GM19099 (cell line): ENCODE data around the gene ADAMTS9.

Source experiments
- POLR2A ChIP-seq: IDR thresholded peaks from 3 replicates; pipeline ENCODE4 v1.6.1; 2011; ENCODE audit warnings: low read depth; ENCODE audit not compliant: insufficient read length; ENCODE audit errors: extremely low read depth

The ADAMTS9 gene

DNA sequence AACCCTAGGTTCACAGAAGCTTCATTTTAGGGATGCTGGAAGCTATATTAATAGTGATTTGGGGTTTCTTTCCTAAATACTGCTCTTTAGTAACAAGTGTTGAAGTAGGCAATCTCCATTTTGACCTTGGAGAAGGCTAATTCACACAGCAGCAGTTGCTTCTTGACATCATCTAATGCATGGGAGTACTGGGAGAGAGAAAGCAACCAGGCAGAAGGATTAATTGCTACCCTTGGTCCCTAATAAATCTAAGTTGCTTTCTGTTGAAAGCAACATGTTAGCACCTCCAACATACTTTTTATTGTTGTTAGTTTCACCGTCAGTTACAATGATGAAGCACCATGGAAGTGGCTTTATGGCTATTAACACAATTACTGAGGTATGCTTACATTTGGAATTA is 96.2 kb downstream of the ADAMTS9 start:
- no peak for TF ChIP-seq POLR2A

DNA sequence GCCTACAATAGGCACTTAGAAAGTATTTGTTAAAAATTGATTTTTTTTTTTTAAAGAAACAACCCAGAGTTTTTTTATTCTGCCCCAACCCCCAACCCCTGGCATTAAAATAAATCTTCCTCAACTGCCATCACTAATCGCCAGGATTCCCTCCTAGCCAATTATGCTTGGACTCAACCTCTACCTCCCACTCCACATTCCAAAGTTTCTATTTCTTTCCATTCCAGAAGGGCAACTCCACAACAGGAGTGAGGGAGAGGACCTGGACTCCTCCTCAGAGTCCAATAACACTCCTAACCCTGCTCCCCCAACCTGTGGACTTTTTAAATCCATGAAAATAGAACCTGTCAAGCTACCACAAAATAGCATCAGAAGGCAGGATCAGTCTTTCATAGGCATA is 99.4 kb downstream of the ADAMTS9 start:
- TF ChIP-seq POLR2A = no peak

DNA sequence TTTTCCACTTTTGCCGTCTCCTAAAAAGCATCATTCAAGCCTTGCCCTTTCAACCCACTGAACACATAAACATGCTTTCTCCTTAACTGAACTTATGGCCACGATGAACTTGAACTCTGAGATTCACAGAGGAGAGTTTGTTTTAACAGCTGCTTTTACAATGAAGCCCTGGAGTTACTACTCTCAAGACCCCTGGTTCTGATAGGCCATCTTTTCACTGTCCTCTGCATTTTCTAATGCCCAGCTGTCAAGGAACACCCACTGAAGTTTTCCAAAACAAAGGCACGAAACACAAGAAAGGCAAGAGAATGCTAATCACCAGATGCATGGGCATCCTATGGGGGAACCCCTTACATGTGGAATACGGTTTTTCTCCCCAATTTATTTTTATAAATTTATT is 100.8 kb downstream of the ADAMTS9 start:
- no peak for TF ChIP-seq POLR2A

DNA sequence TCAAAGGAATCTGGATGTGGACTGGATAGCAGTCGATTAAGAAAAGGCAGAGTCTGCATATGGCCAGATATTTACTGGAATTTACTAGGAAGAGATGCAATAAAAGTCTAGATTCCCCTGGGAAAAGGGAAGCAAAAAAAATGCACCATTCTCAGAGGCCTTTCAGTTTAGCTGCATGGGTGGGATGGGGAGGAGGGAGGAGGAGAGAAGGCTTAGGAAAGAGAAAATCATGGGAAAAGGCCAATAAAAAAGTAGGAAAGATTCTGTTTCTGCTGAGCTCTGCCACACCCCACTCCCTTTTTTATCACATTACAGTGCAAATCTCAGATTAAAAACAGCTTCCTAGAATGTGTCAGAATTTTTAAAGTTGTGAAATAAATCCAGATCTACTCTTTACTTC is 103.6 kb downstream of the ADAMTS9 start:
- TF ChIP-seq POLR2A = no peak

DNA sequence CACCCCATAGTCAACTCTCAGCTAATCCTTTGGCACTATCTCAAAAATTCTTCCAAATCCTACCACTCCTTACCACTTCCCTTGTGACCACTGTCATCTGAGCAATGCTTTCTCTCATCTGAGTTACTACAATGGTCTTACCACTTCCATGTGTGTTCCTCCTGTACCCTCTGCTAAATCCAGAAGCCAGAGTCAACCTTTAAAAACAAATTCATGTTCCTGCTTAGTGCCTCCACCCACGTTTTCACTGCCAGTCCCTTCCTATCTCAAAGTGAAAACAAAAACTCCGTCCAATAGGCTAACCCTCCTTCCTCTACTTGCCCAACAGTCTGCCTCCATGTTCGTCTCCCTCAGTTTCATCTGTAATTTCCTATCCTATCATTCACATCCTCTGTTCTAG is 109.0 kb downstream of the ADAMTS9 start:
- no peak for TF ChIP-seq POLR2A

DNA sequence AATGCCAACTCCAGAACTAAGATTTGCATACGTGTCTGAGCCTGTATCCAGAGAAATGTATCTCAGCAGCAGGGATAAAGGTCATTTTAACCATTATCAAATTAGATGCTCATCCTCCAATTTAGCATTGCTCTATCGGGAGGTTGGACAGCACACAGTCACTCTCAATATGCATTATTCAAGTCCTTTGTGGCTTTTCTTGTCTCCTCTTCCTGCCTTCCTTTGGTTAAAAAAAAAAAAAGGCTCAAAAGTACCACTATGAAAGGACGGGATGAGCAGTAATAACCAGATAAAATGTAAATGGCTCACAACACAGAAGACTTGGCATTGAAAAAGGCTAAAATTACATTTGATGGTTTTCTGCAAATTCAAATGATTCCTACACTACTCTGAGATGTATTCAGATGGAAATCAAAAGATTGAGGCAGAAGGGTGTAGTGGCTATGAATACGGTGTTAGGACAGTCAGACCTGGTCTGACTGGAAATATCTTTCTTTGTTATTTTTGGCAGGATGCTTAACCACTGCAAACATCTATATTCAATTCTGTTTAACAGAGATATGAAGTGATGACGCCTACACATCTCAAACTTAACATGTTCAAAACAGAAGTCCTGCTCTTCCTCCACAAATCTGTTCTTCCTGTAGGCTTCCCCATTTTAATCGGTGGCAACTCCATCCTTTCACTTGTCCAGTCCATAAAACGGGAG is 109.6 kb downstream of the ADAMTS9 start:
- TF ChIP-seq POLR2A = no peak

DNA sequence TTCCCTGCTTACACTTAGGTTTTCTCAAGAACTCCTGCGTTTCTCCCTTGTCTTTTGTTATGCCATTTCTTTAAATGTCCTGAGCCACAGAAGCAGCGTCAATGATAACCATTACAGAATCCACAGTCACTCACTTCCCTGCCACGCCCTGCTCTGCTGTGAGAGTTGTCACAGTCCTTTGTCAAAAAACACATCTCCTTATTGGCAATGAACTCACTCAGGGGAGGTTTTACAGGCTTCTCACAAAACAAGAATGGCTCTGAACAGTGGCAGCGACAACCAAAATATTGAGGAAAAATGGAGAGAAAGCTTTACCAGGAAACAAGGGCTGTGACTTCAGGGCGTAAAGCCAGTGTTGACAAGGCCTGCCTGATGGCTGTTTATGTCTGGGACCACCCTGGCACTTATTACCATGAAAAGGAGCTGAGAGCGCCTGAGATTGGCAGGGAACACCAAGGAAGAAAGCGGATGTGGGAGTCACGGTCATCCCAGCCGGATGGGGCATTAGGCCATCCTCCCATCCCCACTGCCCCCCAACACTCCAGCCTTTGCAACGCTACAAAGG is 111.5 kb downstream of the ADAMTS9 start:
- TF ChIP-seq POLR2A = no peak

DNA sequence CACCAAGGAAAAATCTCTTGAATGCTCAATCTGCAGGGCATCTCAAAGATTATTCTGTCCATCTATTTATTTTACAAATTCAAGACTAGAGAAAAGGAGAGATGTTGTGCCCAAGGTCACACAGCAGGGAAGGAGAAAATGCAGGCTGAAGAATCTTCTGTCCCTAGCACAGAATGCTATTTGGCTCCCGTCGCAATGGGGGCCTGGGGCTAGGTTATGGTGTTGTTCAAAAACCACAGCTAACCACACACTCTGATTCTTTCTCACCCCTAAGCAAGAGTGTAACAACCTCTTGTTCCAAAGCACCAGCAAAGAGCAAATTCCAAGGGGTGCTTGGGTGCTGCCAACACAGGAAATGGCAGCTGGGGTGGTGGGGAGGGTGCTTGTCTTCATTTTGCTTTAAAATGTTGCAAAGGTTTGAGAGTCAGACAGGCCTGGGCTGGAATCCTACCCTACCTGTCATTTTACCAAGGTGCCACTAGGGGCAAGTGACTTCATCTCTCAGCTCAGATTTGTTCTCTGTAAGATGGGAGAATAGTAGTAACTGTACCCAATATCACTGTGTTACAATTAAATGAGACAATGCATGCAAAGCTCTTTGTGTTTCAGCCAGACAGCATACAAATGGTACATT is 112.5 kb downstream of the ADAMTS9 start:
- no peak for TF ChIP-seq POLR2A

DNA sequence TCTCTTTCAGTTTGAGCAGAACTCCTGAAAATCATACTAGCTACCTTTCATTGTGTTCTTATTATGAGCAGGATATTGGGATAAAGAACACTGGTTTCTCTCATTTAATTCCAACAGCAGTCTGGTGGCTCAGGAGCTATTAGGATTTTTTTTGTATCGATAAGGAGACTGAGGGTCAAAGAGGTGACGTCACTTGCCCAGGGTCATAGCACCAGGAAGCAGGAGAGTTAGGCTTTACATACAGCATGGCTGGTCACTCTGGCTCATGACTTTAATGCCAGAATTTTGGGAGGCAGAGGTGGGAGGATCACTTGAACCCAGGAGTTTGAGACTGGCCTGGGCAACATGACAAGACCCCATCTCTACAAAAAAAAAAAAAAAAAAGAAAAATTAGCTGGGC is 113.6 kb downstream of the ADAMTS9 start:
- no peak for TF ChIP-seq POLR2A

DNA sequence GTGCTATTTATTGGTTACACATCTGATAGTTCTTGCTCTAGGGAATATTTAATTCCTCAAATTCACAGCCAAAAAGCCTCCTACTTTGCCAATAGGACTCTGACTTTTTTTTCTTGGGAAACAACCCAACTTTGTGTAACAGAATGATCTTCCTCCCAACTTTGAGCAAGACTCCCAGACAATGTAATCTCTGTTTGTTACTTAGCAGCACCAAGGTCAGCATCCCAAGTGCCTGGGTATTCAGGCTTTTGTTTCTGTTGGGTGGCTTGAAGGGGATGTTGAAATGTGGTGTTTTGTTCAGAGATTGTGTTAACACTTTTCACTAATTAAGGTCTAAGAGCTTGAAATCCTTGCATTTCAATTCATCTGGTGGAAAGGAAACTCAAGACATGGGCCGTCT is 115.8 kb downstream of the ADAMTS9 start:
- no peak for TF ChIP-seq POLR2A

DNA sequence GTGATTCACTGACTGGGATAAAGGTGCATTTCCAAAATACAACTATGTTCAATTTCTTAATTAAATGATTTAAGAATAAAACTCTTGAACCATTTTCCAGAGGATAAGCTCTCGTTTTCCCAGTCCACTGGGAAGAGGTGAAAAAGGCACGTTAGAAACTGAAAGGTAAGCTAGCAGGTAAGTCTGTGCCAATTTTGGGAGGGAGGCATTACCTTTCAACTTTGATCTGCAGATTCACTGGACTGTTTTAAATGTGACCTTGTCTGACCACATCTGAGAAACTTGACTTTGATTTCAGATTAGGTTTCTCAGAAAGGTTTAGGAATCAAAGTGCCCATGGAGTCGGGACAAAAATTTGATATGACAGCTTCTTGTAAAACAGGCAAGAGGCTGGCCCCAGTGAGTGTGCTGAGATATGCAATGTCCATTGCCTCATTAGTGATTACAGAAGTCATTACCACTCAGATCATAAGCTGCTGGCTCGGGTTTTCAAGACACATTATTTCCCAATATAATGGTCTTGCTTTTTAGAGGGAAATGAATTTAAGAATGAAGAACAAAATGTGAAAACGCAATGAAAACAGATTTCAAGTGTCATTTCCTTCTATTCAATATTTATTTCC is 118.8 kb downstream of the ADAMTS9 start:
- TF ChIP-seq POLR2A = no peak

DNA sequence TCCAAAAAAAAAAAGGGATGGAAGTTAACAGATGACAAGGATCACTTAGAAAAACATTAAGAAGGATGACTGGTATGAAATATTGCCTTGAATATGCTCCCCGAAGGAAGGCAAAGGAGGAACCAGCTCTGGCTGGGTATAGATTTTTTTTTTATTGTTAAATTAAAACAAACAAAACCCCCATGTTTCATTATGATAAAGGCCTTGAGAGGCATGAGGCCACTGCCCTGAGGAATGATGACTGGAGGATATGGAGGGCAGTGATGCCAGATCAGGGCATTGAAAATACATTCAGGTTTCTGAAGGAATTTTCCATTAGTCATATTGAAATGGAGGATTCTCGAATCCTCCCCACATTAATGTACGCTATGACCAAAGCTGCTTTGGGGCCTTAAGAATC is 120.9 kb downstream of the ADAMTS9 start:
- TF ChIP-seq POLR2A = no peak

DNA sequence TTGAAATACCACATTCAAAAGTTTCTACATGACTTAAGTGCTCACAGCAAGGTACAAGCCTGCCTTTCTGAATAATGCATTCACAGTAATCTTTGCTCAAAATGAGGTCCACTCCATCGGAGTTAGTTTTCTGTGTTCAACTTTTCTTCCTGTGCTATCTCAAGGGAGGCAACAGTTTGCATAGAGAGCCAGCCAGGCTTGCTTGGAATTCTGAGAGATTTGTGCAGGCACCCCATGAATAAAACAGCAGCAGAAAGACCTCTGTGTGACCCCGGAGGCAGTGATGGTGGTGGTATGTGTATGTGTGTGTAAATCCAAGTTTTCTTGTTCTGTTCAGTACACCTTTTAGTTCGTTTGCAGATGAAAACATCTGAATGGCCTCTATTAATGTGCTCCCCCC is 124.0 kb downstream of the ADAMTS9 start:
- no peak for TF ChIP-seq POLR2A

DNA sequence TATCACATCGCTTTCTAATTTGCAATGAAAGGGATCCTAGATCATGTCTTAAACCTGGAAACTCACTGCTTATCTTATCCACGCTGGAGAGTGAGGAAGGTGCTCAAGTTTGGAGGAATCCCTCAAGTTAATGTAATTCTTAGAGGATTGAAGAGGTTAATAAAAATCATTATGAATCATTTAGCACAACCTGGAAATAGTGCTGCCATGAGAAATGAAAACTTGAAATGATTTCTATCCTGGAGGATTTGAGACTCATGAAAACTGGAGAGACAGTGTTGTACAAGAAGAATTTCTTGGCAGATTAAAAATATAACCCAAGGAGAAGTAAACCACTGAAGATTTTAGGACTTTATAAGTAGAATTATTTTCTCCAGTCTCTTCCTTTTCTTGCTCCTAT is 125.9 kb downstream of the ADAMTS9 start:
- no peak for TF ChIP-seq POLR2A

DNA sequence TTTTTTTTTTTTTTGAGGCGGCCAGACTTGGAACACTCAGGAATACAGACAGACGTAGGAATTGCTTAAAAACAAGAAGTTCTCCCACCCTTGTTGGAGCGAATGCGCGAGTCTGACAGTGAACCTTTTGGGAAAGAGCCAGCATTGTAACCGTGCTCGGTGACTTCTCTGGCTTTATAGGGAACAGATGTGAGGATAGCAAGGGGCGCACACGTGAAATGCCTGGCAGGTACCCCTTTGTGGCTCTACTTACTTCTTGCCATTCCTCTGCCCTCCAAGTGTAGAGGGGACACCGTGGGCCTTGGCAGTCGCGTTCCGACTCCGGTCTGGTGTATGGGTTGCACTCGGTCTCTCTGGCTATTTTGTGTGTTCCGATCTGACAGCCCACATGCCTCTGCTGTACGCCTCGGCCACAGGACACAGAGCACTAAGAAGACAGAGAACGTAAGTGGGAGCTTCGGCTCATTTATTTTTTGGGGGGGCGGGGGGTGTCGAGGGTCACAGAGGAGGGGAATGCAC is 126.4 kb downstream of the ADAMTS9 start:
- no peak for TF ChIP-seq POLR2A

DNA sequence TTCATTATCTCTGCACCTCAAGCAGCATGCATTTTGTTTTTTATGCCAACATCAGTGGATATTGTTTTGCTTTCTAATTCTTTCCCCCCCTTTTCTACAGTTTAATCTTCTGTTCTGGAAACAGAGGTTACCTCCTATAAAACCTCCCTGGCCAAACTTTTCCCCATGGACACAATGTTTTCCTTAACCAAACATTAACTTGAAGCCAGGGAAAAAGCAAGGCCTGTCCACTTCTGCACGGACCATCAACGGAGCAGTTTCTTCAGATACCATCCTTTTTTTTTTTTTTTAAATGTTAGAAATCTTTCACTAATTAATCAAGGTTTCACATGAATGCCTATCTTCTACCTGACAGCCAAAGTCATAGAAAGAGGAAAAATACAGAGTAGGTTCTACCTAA is 127.0 kb downstream of the ADAMTS9 start:
- TF ChIP-seq POLR2A = no peak
